K562 (cell line): Measurements from ENCODE around the gene TCF12. TPM values are rescaled to one million over a fixed set of nuclear protein-coding genes. Genes with fewer than 3 reads are reported as not detected.

Experiments
- ATAC-seq: fragments of 200-7000 bp; cut with Tn5 transposase; 3 replicates; pipeline ENCODE4 v1.9.1; 2020; ENCODE audit warnings: moderate library complexity
- BruUV-seq: library from RNA; stranded (reverse); fragments of 400-500 nt; replicated peaks from 2 replicates; lab custom pipeline; 2021; lab: Mats Ljungman, UMichigan
- CTCF ChIA-PET: fragments of 300-600 bp; formaldehyde crosslinking; extraction: SDS; loops from one replicate; lab custom pipeline; 2021; ENCODE audit warnings: low intra/inter-chr PET ratio; lab: Yijun Ruan, JAX
- POLR2A ChIA-PET: fragments of 300-600, 350-650 bp; sonication (Branson Sonifier 250); formaldehyde crosslinking; extraction: SDS; loops from one replicate; lab custom pipeline; 2021; ENCODE audit warnings: antibody characterized with exemption, inconsistent platforms; lab: Yijun Ruan, JAX
- DNase-seq, 4 experiments: peaks; one replicate each; pipeline versions ENCODE4 v3.0.0 to v3.0.0-alpha.2; 2011 to 2018; ENCODE audit warnings: low spot score in 3 of 4, mixed read lengths in 3 of 4; ENCODE audit errors: extremely low read depth in 1 of 4
- FAIRE-seq: peaks from 2 replicates; lab custom pipeline; 2011; peaks lifted over from hg19 to GRCh38; lab: Jason Lieb, UNC
- H2AFZ ChIP-seq: 2 replicates; pipeline ENCODE4 v1.6.0; 2011; ENCODE audit warnings: low read depth, low read length, control low read depth, inconsistent platforms
- H3K27ac ChIP-seq: fragments of 200-600 bp; 3 replicates; pipeline ENCODE4 v1.8.0; 2011; ENCODE audit warnings: low read depth, mild to moderate bottlenecking, control low read depth, inconsistent platforms, low read length, moderate library complexity, mixed read lengths; ENCODE audit errors: extremely low read depth
- H3K27me3 ChIP-seq, 2 experiments: fragments of 300-600 bp in 1 of 2; 2 replicates in 1 of 2; 3 replicates in 1 of 2; pipeline versions ENCODE4 v1.6.0 to v1.8.0; 2011; ENCODE audit warnings: inconsistent platforms in 2 of 2, low read length in 2 of 2, mild to moderate bottlenecking in 1 of 2, mixed read lengths in 1 of 2, moderate library complexity in 1 of 2; ENCODE audit not compliant: control insufficient read depth in 2 of 2, insufficient read depth in 2 of 2
- H3K36me3 ChIP-seq: fragments of 300-600 bp; 3 replicates; pipeline ENCODE4 v1.8.0; 2011; ENCODE audit warnings: mild to moderate bottlenecking, low read length, inconsistent platforms; ENCODE audit not compliant: control insufficient read depth, insufficient read depth
- H3K4me1 ChIP-seq, 2 experiments: fragments of 200-600 bp in 1 of 2; replicated peaks in 1 of 2; 2 replicates in 1 of 2; 3 replicates in 1 of 2; pipeline versions ENCODE4 v1.5.1 to v1.8.0; 2011; ENCODE audit warnings: inconsistent platforms in 2 of 2, low read length in 2 of 2, mild to moderate bottlenecking in 1 of 2, mixed read lengths in 1 of 2, moderate library complexity in 1 of 2; ENCODE audit not compliant: control insufficient read depth in 2 of 2, insufficient read depth in 2 of 2
- H3K4me2 ChIP-seq: 2 replicates; pipeline ENCODE4 v1.6.1; 2011; ENCODE audit warnings: low read length, control low read depth, inconsistent platforms, mixed read lengths; ENCODE audit not compliant: insufficient read depth
- H3K4me3 ChIP-seq: fragments of 200-600 bp; sonication (generic), shearing (Covaris generic); 2 replicates; pipeline ENCODE4 v1.5.1; 2016; ENCODE audit warnings: control low read depth, inconsistent platforms
- H3K79me2 ChIP-seq: fragments of 200-600 bp; 3 replicates; pipeline ENCODE4 v1.8.0; 2011; ENCODE audit warnings: low read length, inconsistent platforms; ENCODE audit not compliant: control insufficient read depth, insufficient read depth
- H3K9ac ChIP-seq, 2 experiments: 2 replicates each; pipeline versions ENCODE4 v1.6.0 to v1.6.1; 2011; ENCODE audit warnings: low read depth in 2 of 2, low read length in 2 of 2, control low read depth in 1 of 2, inconsistent platforms in 1 of 2, mild to moderate bottlenecking in 1 of 2, mixed read lengths in 1 of 2; ENCODE audit not compliant: insufficient read depth in 1 of 2
- H3K9me1 ChIP-seq: one replicate; pipeline ENCODE4 v1.6.0; 2011; ENCODE audit warnings: inconsistent platforms, mild to moderate bottlenecking, low read length, moderate library complexity; ENCODE audit not compliant: control insufficient read depth, insufficient read depth
- H3K9me3 ChIP-seq: replicated peaks from 2 replicates; pipeline ENCODE4 v1.5.1; 2011; ENCODE audit warnings: low read depth, low read length, inconsistent platforms; ENCODE audit not compliant: control insufficient read depth, insufficient read depth
- H4K20me1 ChIP-seq: replicated peaks from 2 replicates; pipeline ENCODE4 v1.6.1; 2011; ENCODE audit warnings: low read length, inconsistent platforms, mixed read lengths; ENCODE audit not compliant: control insufficient read depth, insufficient read depth
- BMI1 ChIP-seq: fragments of 150-350 bp; IDR thresholded peaks from 2 replicates; pipeline ENCODE4 v1.6.1; 2014; ENCODE audit warnings: low read length
- DLX4 ChIP-seq: fragments of 250-450 bp; sonication (Bioruptor Pico); IDR thresholded peaks from 2 replicates; pipeline ENCODE4 v1.6.1; 2021; ENCODE audit warnings: mild to moderate bottlenecking
- HNRNPK ChIP-seq: fragments of 200-400 bp; formaldehyde crosslinking; IDR thresholded peaks from one replicate; pipeline ENCODE4 v1.6.1; 2018; ENCODE audit warnings: mild to moderate bottlenecking, low read depth, low read length; ENCODE audit not compliant: poor library complexity, severe bottlenecking
- KAT2B ChIP-seq: IDR thresholded peaks from one replicate; pipeline ENCODE4 v1.6.1; 2012; ENCODE audit warnings: low read depth, mild to moderate bottlenecking, control low read depth, inconsistent platforms, low read length, moderate library complexity
- MED1 ChIP-seq: sonication (generic); formaldehyde crosslinking; IDR thresholded peaks from 2 replicates; pipeline ENCODE4 v1.8.1; 2023; ENCODE audit warnings: missing genetic modification reagents, borderline replicate concordance
- MTA2 ChIP-seq: fragments of 450-650 bp; IDR thresholded peaks from 2 replicates; pipeline ENCODE4 v1.6.1; 2016; ENCODE audit warnings: low read depth
- NUFIP1 ChIP-seq: fragments of 450-650 bp; IDR thresholded peaks from 2 replicates; pipeline ENCODE4 v1.6.1; 2018; ENCODE audit not compliant: partially characterized antibody
- PHB2 ChIP-seq: fragments of 450-650 bp; IDR thresholded peaks from 2 replicates; pipeline ENCODE4 v1.6.1; 2017; ENCODE audit warnings: low read depth
- RHOXF2B ChIP-seq: fragments of 250-450 bp; sonication (Bioruptor Pico); conservative IDR thresholded peaks from 2 replicates; pipeline ENCODE4 v1.5.1; 2021
- SRSF7 ChIP-seq: fragments of 200-400 bp; formaldehyde crosslinking; optimal IDR thresholded peaks from 2 replicates; pipeline ENCODE3; 2017; ENCODE audit warnings: mild to moderate bottlenecking, low read depth, low read length
- TAF15 ChIP-seq: fragments of 200-400 bp; formaldehyde crosslinking; IDR thresholded peaks from 2 replicates; pipeline ENCODE4 v1.6.1; 2017; ENCODE audit warnings: mild to moderate bottlenecking, low read depth, low read length, moderate library complexity
- XRCC5 ChIP-seq: fragments of 200-400 bp; formaldehyde crosslinking; IDR thresholded peaks from 2 replicates; pipeline ENCODE4 v1.6.1; 2017; ENCODE audit warnings: low read depth, mild to moderate bottlenecking, low read length
- ZNF239 ChIP-seq: fragments of 250-450 bp; sonication (Bioruptor Pico); IDR thresholded peaks from 2 replicates; pipeline ENCODE4 v1.4.0; 2020; ENCODE audit warnings: mild to moderate bottlenecking
- ZNF668 ChIP-seq: fragments of 250-450 bp; sonication (Bioruptor Pico); IDR thresholded peaks from 2 replicates; pipeline ENCODE4 v1.8.0; 2022; ENCODE audit warnings: mild to moderate bottlenecking, inconsistent platforms
- WGBS: fragments of 100-300 bp; shearing (Covaris generic); methylation state at CpG from one replicate; pipeline ENCODE4 v1.1.6; 2016; ENCODE audit warnings: low coverage, mixed read lengths; ENCODE audit not compliant: insufficient coverage; ENCODE audit errors: missing lambda C conversion rate; 5-methylcytosine and 5-hydroxymethylcytosine counted together
- in situ Hi-C: fragments of 300-500 bp; cut with MboI; formaldehyde crosslinking; loops from 4 replicates; pipeline ENCODE4 v1.15.0; 2018; ENCODE audit warnings: inconsistent platforms, mixed read lengths
- intact Hi-C: fragments of 100-400 bp; cut with micrococcal nuclease; formaldehyde crosslinking; loops from 2 replicates; pipeline ENCODE4 v1.14.2; 2022
- polyA plus RNA-seq, 8 experiments: library from polyadenylated mRNA; depleted of rRNA in 4 of 8; stranded (reverse) in 5 of 8; unstranded in 3 of 8; fragments of >200 nt; fragmentation: Nextera tagmentation in 2 of 8; fragmentation: Illumina TruSeq in 1 of 8; extraction: Ambion mirVana in 2 of 8; extraction: Trizol in 1 of 8; gene quantifications; 2 replicates each; pipeline versions ENCODE4 v1.2.1 to v1.2.3, GENCODE V29; 2011 to 2014; ENCODE audit warnings: inconsistent platforms in 1 of 8, missing spikeins in 1 of 8
- total RNA-seq, 7 experiments: library from RNA; depleted of rRNA in 6 of 7; stranded (reverse); fragments of >200 nt in 6 of 7; fragmentation: Illumina TruSeq in 2 of 7; extraction: Trizol in 2 of 7; gene quantifications; 2 replicates each; pipeline versions ENCODE4 v1.2.1 to v1.2.3, GENCODE V29; 2011 to 2021; ENCODE audit warnings: low replicate concordance in 1 of 7

TCF12 gene
- total and polyA plus RNA-seq, 9 of the 15 experiments (the other 6 are each of a cell fraction or from before 2014, with no cell fraction given): 10.5 to 132 (median 52.9) TPM

- no TSS peak for BruUV-seq
- no peak overlapping the region for H3K4me2 ChIP-seq
- peaks cover 92% of the 10 kb centered on the region for H3K79me2 ChIP-seq
- intact Hi-C loops (no loop called here), in situ Hi-C loops (no loop called here)
- no peaks in the 10 kb centered on the region; a peak in 1 of 5 replicates for H3K4me1 ChIP-seq
- no peak overlapping the region for H3K9ac ChIP-seq
- TF ChIP-seq PHB2: no peak
- no peak for TF ChIP-seq MTA2
- TF ChIP-seq RHOXF2B (CRISPR knock-in tag): no peak
- TF ChIP-seq KAT2B: no peak
- no peak for TF ChIP-seq NUFIP1
- TF ChIP-seq HNRNPK: no peak
- no peak for TF ChIP-seq ZNF668 (CRISPR knock-in tag)
- TF ChIP-seq MED1: no peak
- no peak for TF ChIP-seq XRCC5
- no peak for TF ChIP-seq TAF15
- TF ChIP-seq BMI1: no peak
- no peak for TF ChIP-seq ZNF239
- TF ChIP-seq DLX4 (CRISPR knock-in tag): no peak
- no peak for TF ChIP-seq SRSF7
- DNase-seq: no peak
- FAIRE-seq: no peak
- no peaks in the 10 kb centered on the region for H4K20me1 ChIP-seq
- H3K9me3 ChIP-seq: no peaks in the 10 kb centered on the region
- POLR2A ChIA-PET: no interaction called here
- no peak overlapping the region for H3K4me3 ChIP-seq
- CTCF ChIA-PET: interaction anchor here (0.6 kb wide), 1 partner anchor 107 kb away, joined by 3 read pairs; no protein-coding TSS in a partner anchor
- WGBS: 87% methylated on average over 1 of the region's 1 CpG
- H3K27me3 ChIP-seq: no peaks in the 10 kb centered on the region
- no peak; the same call in 2 of the 3 replicates for ATAC-seq
- no peak overlapping the region for H2AFZ ChIP-seq
- H3K27ac ChIP-seq: peak overlapping the region; percentile 22; the same call in 1 of the 3 replicates
- H3K9me1 ChIP-seq: no peaks in the 10 kb centered on the region
- peaks cover 12% of the 10 kb centered on the region; the same call in 1 of the 3 replicates for H3K36me3 ChIP-seq
Measured at GRCh38 chr15:56948764-56949101, 30.3 kb downstream of the TCF12 start.
